Epithelial cell of esophagus (primary cell): ENCODE results near the gene SELPLG.

Source experiments
- DNase-seq: peaks from one replicate; pipeline ENCODE4 v3.0.0; 2010; ENCODE audit warnings: low read depth
- H3K4me3 ChIP-seq: 2 replicates; pipeline ENCODE4 v1.5.1; 2011; ENCODE audit warnings: mild to moderate bottlenecking, low read length, control low read depth
- CTCF ChIP-seq: IDR thresholded peaks from 2 replicates; pipeline ENCODE4 v1.5.1; 2011; ENCODE audit warnings: low read depth, mild to moderate bottlenecking, low read length, control low read depth, inconsistent platforms; ENCODE audit not compliant: insufficient read depth; ENCODE audit errors: missing control alignments

SELPLG gene, protein sequence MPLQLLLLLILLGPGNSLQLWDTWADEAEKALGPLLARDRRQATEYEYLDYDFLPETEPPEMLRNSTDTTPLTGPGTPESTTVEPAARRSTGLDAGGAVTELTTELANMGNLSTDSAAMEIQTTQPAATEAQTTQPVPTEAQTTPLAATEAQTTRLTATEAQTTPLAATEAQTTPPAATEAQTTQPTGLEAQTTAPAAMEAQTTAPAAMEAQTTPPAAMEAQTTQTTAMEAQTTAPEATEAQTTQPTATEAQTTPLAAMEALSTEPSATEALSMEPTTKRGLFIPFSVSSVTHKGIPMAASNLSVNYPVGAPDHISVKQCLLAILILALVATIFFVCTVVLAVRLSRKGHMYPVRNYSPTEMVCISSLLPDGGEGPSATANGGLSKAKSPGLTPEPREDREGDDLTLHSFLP

GRCh38 chr12:108633534-108634248 is at the start of gene SELPLG:
TSS of gene SELPLG (minus strand) at chr12:108633894. CDS start at chr12:108624307, 9,587 bp downstream.
- DNase-seq, result no peak
- TF ChIP-seq CTCF, result no peak
- no peak within 1 kb of the TSS for H3K4me3 ChIP-seq

- no peak for TF ChIP-seq CTCF
- H3K4me3 ChIP-seq, result no peak overlapping the region
- DNase-seq, result no peak
These were observed 47.6 kb upstream of the SELPLG start for GRCh38 chr12:108681317-108681716.

DNA sequence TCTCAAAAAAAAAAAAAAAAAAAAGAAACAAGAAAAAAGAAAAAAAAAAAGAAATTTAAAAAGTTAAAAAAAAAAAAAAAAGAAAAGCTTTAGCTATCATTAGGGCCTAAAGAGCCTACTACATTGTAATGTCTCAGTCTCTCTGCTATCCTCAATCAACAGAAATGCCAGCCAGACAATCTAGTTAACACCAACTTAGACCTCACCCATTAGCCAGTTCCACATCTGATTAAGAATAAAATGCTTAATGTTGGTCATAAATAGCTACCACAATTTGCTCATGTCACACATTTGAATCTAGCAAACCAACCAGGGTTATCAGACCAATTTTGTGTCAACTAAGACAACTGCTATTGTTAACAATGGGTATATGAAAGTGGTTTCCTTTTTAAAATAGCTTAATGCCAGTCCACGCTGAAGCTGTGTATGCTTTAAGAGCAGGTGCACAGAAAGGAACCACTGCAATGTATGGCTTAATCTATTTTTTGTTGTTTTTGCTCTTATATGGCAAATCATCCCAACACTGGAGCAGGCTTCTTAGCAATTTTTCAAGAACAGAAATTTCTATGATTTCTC is 45.5 kb upstream of the SELPLG start:
- no peak for DNase-seq
- no peak overlapping the region for H3K4me3 ChIP-seq
- TF ChIP-seq CTCF, result no peak

- H3K4me3 ChIP-seq, result no peak overlapping the region
- TF ChIP-seq CTCF, result no peak
- DNase-seq, result no peak
These were observed 44.5 kb upstream of the SELPLG start for GRCh38 chr12:108678104-108678730.

GRCh38 chr12:108677381-108677780 is 43.7 kb upstream of the SELPLG start:
- TF ChIP-seq CTCF, result no peak
- DNase-seq, result no peak
- H3K4me3 ChIP-seq, result no peak overlapping the region

DNA sequence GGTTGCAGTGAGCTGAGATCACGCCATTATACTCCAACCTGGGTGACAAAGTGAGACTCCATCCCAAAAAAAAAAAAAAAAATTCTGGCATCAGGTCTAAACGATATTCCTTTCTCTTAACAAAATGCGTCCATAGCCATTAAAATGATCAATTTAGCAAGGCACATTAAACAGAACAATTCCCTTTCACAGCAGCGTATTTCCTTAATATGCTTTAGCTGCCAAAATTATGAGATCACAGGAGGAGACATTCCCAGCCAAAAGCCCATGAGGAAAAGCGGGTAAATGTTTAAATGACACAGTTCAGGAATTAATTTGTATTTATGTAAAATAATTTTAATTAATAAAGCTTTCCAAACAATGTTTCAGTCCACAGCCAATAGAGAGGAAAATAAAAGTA is 43.0 kb upstream of the SELPLG start:
- no peak for TF ChIP-seq CTCF

More for the DNA sequence above, 43.0 kb upstream of the SELPLG start:
- no peak for DNase-seq
- no peak overlapping the region for H3K4me3 ChIP-seq
